ENCODE measurements around the gene CDC5L.

The CDC5L gene

DNA sequence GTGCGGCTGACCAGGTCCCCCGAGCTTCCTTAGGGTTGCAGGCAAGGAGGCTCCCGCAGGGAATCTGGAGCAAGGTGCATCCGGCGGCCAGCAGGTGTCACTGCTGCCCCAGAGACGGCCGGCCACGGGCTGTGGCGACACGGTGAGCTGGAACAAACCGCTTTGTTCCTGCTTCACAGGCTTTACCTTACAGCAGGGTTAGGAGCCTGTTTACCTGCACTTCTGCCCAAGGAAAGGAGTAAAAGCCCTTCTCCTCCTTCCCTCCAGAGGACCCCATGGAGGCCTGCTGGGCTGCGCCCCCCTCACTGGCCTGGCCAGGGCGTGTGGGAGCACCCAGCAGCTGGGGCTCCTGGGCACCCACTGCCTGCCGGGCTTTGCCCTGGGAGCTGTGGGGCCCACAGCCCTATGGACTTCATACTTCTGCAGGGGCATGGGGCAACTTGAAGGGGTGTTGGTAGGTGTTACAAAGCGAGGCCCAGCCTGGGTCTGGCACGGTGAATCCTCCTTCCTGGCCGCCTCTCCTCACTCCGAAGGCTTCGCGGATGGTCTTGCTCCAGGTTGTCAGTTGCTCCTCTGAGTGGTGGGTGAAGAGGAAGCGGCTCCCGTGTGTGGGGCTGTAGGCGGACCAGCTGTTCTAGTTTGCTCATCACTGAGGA is 88.4 kb downstream of the CDC5L start:
- peak; percentile 73 for DNase-seq (ENCODE audit: low spot score)

- DNase-seq (ENCODE audit: low spot score): no peak
These were observed 89.3 kb downstream of the CDC5L start for GRCh38 chr6:44476849-44477248.

GRCh38 chr6:44477293-44477894 is 89.9 kb downstream of the CDC5L start:
- no peak for DNase-seq (ENCODE audit: low spot score)

GRCh38 chr6:44478158-44478557 is 90.7 kb downstream of the CDC5L start:
- no peak for DNase-seq (ENCODE audit: low spot score)

DNA sequence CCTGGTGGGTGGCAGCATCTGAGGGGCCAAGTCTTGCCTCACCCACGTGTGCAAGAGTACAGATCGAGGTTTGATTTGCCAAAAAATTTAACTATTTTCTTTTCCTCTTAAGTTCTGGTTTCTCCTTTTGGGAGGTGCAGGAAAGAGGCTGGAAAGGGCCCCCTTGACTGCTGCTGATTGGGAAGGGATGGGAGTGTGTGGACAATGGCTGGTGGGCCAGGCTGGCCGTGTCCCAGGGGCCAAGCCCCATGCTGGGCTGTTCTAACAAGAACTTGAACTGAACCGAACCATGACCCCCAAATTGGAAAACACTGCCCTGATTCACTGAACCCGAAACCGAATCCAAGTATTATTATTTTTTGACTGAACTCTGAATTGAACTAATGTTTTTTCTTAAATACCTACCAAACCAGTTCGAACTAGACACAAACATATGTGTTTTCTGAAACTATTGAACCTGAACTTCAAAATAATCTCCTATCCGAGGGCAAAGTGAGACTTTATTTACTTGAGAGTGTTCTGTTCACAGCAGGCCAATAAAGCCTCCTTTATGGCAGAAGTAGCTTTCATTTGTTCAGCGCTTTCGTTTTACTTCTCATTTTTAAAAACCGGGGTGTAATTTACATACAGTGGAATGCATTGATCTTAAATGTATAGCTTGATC is 91.2 kb downstream of the CDC5L start:
- DNase-seq (ENCODE audit: low spot score): no peak

DNA sequence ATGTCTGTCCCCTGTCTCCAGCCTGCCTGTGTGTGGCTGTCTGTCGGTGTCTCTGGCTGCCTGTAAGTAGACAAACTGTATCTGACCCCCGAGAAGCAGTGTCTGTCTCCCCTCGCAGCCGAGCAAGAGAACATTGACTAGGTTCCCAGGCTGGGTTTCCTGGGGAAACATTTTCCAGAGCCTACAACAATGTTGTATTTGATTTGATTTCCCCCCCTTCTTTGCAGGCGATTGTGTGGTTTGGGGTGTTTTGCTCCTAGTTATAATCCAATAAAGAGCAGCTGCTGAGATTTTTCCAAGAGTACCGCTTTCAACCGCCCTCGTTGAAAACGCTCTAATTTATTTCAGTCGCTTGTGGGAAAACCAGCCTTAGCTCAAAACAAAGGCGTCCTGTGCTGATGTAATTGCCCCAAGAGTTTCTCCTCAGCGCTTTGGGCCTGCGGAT is 92.6 kb downstream of the CDC5L start:
- no peak for DNase-seq (ENCODE audit: low spot score)

- no peak for DNase-seq (ENCODE audit: low spot score)
These were observed 93.5 kb downstream of the CDC5L start for GRCh38 chr6:44481056-44481455.

DNA sequence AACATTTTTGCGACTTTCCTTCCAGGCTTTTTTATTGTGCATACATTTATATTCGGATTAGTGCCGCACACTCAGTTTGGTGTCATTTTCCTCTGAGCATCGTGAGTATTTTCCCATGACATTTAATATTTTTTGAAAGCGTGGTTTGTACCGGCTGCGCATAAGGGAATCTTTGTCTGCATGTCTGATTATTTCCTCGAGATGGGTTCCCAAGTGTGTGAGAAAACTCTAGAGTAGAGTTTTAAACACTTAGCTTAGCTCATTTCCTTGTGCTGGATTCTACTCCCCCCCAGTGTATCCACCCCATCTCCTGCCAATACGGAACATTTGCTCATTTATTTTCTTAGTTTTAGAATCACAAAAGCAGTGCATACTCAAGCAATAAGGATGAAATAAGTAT is 94.3 kb downstream of the CDC5L start:
- no peak for DNase-seq (ENCODE audit: low spot score)

DNA sequence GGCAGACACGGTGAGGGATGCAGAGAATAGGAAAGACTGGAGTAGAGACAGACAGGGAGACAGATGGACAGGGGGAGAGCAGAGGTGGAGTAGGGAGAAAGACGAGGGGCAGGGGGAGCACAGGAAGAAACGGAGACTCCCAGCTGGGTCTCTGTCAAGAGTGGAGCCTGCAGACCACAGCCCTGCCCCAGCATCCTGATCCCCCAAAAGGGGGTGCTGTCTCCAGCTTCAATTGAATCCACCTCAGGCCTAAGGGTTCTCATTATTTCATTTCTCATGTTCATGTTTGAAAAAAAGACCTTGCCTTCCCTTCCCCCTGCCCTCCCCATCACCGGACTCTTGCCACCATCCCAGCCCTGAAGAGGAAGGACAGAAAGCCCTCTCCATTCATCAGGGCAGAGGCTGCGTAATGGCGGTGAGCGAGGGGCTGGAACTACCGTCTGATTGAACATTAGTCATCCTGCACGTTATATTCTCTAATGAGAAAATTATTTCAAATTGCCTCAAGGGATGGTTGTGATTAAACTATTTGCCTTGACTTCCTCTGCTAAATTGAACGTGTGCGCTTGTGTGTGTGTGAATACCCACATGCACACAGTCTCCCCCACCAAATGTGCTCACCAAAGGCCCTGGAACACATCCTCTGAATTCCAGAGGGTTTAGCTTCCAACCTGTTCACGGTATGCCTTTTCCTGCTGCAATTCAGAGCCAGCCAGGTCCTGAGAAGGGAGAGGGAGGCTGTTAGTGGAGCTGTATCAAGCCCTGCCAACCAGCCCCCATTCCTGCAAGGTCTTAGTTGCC is 98.3 kb downstream of the CDC5L start:
- no peak for DNase-seq (ENCODE audit: low spot score)

GRCh38 chr6:44487002-44487401 is 99.5 kb downstream of the CDC5L start:
- DNase-seq (ENCODE audit: low spot score): no peak

DNA sequence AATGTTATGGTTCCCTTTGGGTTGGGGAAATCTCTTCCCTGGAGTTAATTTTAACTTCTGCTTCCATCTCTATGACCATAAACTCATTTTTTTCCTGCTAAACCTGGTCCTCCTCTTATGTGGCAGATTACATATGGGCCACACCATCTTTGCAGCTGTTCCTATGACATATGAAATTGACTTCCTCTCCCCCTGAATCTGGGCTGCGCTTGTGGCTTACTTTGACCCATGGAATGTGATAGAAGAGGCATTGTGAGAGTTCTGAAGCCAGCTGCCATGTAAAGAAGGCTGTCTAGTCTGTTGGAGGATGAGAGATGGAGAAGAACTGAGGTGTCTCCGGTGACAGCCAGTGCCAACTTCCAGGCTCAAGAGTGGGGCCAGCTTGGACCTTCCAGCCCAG is 100.1 kb downstream of the CDC5L start:
- DNase-seq (ENCODE audit: low spot score): no peak

DNA sequence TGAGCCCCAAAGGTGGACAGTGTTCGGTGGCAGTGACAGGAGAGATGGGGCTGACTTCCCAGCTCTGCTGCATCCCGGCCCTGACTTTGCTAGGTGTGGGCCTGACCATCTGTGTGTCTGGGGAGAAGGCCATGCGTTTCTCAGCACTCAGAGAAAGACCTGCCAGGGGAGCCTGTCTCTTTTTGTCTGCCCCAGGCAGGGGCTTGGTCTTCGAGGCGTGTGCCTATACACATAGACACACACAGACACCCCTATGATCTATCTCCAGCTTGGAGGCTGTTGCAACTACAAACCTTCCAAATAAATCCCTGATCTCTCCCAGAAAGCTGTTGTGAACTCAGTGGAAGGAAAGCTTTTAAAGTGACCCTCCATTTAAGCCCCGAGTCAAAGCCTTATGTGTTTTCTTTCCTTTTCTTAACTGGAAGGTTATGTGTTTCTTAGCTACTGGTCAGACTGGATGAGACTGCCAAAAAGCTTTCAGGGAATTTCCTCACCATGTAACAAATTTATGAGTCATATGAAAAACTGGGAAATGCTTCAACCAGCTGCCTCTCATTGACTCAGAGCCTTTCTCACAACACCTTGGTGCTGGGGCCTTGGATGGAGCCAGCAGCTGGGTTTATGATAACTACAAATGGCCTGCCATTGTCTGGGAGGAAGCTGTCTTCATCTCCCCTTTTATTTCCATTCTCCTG is 102.6 kb downstream of the CDC5L start:
- DNase-seq (ENCODE audit: low spot score): no peak

GRCh38 chr6:44493132-44493531 is 105.6 kb downstream of the CDC5L start:
- DNase-seq (ENCODE audit: low spot score): no peak

GRCh38 chr6:44493593-44493992 is 106.1 kb downstream of the CDC5L start:
- no peak for DNase-seq (ENCODE audit: low spot score)

DNA sequence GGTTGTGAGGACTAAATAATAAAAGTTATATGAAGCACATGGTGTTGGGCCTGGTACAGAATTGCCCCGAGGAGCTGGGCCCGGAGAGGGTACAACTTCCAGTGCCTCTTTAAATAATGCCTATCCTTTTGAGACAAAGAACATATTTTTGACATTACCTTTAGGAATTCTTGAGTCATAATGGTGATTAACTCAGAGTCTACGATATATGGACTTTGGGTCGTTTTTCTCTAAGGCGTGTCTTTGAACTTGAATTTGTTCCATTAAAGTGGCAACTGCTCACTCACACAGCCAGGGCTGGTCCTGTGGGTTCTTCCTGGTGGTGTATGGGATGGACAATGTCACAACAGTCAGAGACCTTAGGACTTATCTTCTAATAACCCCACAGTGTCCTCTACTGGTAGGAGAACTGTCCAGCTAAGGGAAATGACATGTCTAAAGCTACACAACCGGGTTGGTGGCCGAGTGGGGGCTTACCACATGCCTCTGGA is 106.5 kb downstream of the CDC5L start:
- no peak for DNase-seq (ENCODE audit: low spot score)

- DNase-seq (ENCODE audit: low spot score): no peak
These were observed 107.8 kb downstream of the CDC5L start for GRCh38 chr6:44495036-44495901.

DNA sequence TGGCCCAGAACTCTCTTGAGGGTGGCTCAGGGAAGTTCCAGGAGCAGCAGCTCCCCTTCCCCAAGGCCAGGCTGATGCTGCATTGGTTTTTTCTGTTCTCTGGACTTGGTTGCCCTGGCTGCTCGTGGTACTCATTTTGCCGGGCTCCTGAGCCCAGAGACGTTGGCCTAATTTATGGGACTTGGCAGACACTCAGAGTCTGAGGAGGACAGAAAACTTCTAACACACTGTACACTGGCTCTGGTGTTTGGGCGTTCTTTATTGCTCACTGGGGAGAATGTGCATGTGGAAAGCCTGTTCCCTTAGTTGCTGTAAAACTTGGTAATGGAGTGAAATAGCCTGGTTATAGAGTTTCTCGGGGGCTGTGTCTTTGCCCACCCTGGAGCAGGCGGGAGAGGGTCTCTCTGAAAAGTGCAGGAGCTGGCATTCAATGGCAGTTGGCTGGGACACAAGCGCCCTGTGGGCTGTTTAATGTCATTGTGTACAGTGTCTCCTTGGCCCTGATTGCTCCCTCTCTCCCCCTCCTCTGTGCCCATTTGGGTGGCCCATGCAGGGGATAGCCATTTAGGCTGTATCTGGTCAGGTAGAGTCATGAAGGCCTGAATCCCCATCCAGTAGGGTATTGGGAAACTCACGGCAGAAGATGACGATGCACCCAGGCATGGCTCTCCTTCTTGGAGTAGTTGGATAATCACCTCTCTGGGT is 109.3 kb downstream of the CDC5L start:
- no peak for DNase-seq (ENCODE audit: low spot score)

- no peak for DNase-seq (ENCODE audit: low spot score)
These were observed 110.3 kb downstream of the CDC5L start for GRCh38 chr6:44497807-44498206.

GRCh38 chr6:44498436-44498835 is 110.9 kb downstream of the CDC5L start:
- DNase-seq (ENCODE audit: low spot score): no peak

DNA sequence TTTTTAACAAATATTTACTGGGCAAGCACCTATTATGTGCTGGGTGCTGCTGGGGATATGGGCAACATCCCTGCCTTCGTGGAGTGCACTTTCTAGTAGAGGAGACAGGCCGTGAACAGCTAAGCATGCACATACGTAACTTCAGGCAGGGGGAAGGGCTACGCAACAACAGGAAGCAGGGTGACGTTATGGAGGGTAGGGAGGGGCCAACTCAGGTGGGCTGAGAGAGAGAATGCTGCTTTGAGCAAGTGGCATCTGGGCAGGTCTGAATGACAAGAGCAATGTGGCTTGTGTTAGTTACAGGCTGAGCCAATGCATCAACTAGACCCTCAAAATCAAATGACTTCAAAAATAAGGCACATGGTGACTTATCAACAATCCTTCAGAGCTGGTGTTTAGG is 112.1 kb downstream of the CDC5L start:
- no peak for DNase-seq (ENCODE audit: low spot score)

All from activated CD4-positive, alpha-beta T cell treated with anti-CD3 and anti-CD28 coated beads, Interleukin-2, Interleukin-4, amounts not matched to agents 100 ng/mL and 50 ng/mL, durations not matched to agents 16 hours and 8 hours (primary cell).